ENCODE results near the gene TNP2. TPM values are rescaled to one million over a fixed set of nuclear protein-coding genes. Genes with fewer than 3 reads are reported as not detected.

TNP2 gene
- total and polyA plus RNA-seq, 2 donors (not counting 3 experiments of a cell fraction or from before 2014, with no cell fraction given): not detected

GRCh38 chr16:11289202-11289601 is 20.1 kb upstream of the TNP2 start:
- Histone ChIP-seq H3K9ac (replicated peaks; ENCODE audit: extremely low read depth, insufficient read depth, low read length) (no peak overlapping the region), H3K4me3 (replicated peaks in 1 of 3; ENCODE audit: insufficient read depth in 1 of 3, low read depth in 1 of 3, low read length in 3 of 3) (no peak overlapping the region), H3K27ac (ENCODE audit: insufficient read depth, low read depth, low read length) (no peak overlapping the region), H3K27me3 (ENCODE audit: control insufficient read depth in 2 of 2, insufficient read depth in 2 of 2, low read length in 2 of 2) (peaks cover 3 to 5% of the 10 kb centered on the region in 2 experiments), H3K4me1 (ENCODE audit: control insufficient read depth, extremely low read depth, insufficient read depth, low read length) (no peaks in the 10 kb centered on the region), H3K79me2 (ENCODE audit: control insufficient read depth, insufficient read depth, low read length) (no peaks in the 10 kb centered on the region), H3K9me1 (replicated peaks; ENCODE audit: control insufficient read depth, extremely low read depth, insufficient read depth, low read length) (no peaks in the 10 kb centered on the region), H3K9me3 (replicated peaks; ENCODE audit: control insufficient read depth, insufficient read depth, low read length) (no peaks in the 10 kb centered on the region), H4K20me1 (replicated peaks; ENCODE audit: control insufficient read depth, extremely low read depth, insufficient read depth, low read length) (no peaks in the 10 kb centered on the region), H3K36me3 (ENCODE audit: control insufficient read depth in 2 of 2, extremely low read depth in 1 of 2, insufficient read depth in 2 of 2, low read length in 2 of 2) (no peaks in the 10 kb centered on the region), H2AFZ (ENCODE audit: low read depth, low read length) (no peak overlapping the region), H3K4me2 (ENCODE audit: insufficient read depth, low read length) (no peak overlapping the region)
- no peak for TF ChIP-seq FOS (IDR thresholded peaks at IDR 0.05; ENCODE audit: borderline replicate concordance, insufficient read depth, low read length)
- no peak for TF ChIP-seq EZH2 (IDR thresholded peaks at IDR 0.05; ENCODE audit: borderline replicate concordance, low read depth, low read length, severe bottlenecking)
- no peak for TF ChIP-seq POLR2AphosphoS5 (IDR thresholded peaks at IDR 0.05; ENCODE audit: insufficient read depth, low read depth, low read length)
- no peak for TF ChIP-seq JUN (IDR thresholded peaks at IDR 0.05; ENCODE audit: borderline replicate concordance, insufficient read depth, insufficient read length, low read depth)
- TF ChIP-seq POLR2A (IDR thresholded peaks at IDR 0.05; ENCODE audit: low read depth, low read length): no peak
- no peak for TF ChIP-seq MAX (IDR thresholded peaks at IDR 0.05; ENCODE audit: insufficient read depth, insufficient read length)
- no peak for TF ChIP-seq MYC (IDR thresholded peaks at IDR 0.05; ENCODE audit: low read depth, low read length)
- no peak for TF ChIP-seq GATA2 (IDR thresholded peaks at IDR 0.05; ENCODE audit: insufficient read depth, insufficient read length, low read depth, low read length)
- TF ChIP-seq CTCF (IDR thresholded peaks at IDR 0.05; ENCODE audit: extremely low read depth in 1 of 2, insufficient read depth in 1 of 2, low read depth in 1 of 2, low read length in 2 of 2): no peak
- ChIA-PET CTCF (interaction anchor here (1.2 kb wide), 1 partner anchor 9 kb away, joined by 3 read pairs; no protein-coding TSS in a partner anchor), POLR2A (no interaction called here)
- intact Hi-C loops (cut with micrococcal nuclease): no loop called here
- no peak for DNase-seq (ENCODE audit: low read depth, low spot score)
- dilution Hi-C loops (cut with MboI; ENCODE audit: extremely low pct_ligation_motif_present, low sequenced_read_pairs): no loop called here
- FAIRE-seq: no peak
- BruUV-seq (replicated peaks): no TSS peak
